Prostate gland (tissue), 2 donors: ENCODE data around the gene MECR.

ENCODE experiments used
- CTCF ChIP-seq, 4 experiments: fragments of 200-600 bp in 2 of 4; fragments of 450-650 bp in 2 of 4; sonication (generic) in 2 of 4; IDR thresholded peaks; 1 replicate in 3 of 4; 2 replicates in 1 of 4; pipeline ENCODE4 v1.5.1; 2016 to 2019; ENCODE audit warnings: antibody characterized with exemption in 4 of 4, mild to moderate bottlenecking in 2 of 4, moderate library complexity in 2 of 4
- POLR2A ChIP-seq: fragments of 450-650 bp; IDR thresholded peaks from one replicate; pipeline ENCODE4 v1.6.1; 2016; ENCODE audit warnings: antibody characterized with exemption, mild to moderate bottlenecking
- POLR2AphosphoS5 ChIP-seq: sonication (generic); formaldehyde crosslinking; IDR thresholded peaks from one replicate; pipeline ENCODE4 v1.6.1; 2017; ENCODE audit warnings: antibody characterized with exemption

- TF ChIP-seq CTCF (IDR thresholded peaks at IDR 0.05), result no peak
- no peak for TF ChIP-seq POLR2A
- TF ChIP-seq POLR2AphosphoS5, result no peak
These were observed 5.4 kb downstream of the MECR start for GRCh38 chr1:29225361-29225760.
